Measurements from ENCODE around the gene RFTN1.

The RFTN1 gene

DNA sequence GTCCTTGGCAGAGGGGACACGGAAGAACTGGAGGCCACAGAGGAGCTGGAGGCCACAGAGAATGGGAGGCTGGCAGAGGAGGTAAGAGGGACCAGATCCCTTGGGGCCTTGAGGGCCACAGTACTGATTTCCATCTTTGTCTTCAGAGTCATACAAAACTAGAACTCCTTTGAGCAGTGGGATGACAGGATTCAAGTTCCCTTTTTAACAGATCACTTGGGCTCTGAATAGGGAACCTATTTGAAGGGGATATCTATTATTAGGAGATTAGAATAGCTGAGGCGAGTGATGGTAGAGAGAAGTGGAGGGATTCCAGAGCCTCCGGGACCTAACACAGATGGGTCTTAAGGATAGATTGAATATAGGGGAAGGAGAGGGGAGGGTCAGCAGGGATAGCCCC is 192.8 kb downstream of the RFTN1 start:
- no peak for DNase-seq (ENCODE audit: low read depth)
- H3K4me3 ChIP-seq (ENCODE audit: control insufficient read depth, low read depth, low read length), result no peak overlapping the region
- TF ChIP-seq CTCF (IDR thresholded peaks at IDR 0.05; ENCODE audit: control insufficient read depth, insufficient read depth, low read depth, low read length, missing control alignments), result no peak

- no peak for DNase-seq (ENCODE audit: low read depth)
- no peak for TF ChIP-seq CTCF (IDR thresholded peaks at IDR 0.05; ENCODE audit: control insufficient read depth, insufficient read depth, low read depth, low read length, missing control alignments)
- no peak overlapping the region for H3K4me3 ChIP-seq (ENCODE audit: control insufficient read depth, low read depth, low read length)
These were observed 193.8 kb downstream of the RFTN1 start for GRCh38 chr3:16319723-16320122.

- H3K4me3 ChIP-seq (ENCODE audit: control insufficient read depth, low read depth, low read length), result no peak overlapping the region
- peak; percentile 29 for TF ChIP-seq CTCF (IDR thresholded peaks at IDR 0.05; ENCODE audit: control insufficient read depth, insufficient read depth, low read depth, low read length, missing control alignments)
- no peak for DNase-seq (ENCODE audit: low read depth)
These were observed 194.2 kb downstream of the RFTN1 start for GRCh38 chr3:16319307-16319706.

- TF ChIP-seq CTCF (IDR thresholded peaks at IDR 0.05; ENCODE audit: control insufficient read depth, insufficient read depth, low read depth, low read length, missing control alignments), result no peak
- peak; percentile 75 for DNase-seq (ENCODE audit: low read depth)
- no peak overlapping the region for H3K4me3 ChIP-seq (ENCODE audit: control insufficient read depth, low read depth, low read length)
These were observed 195.3 kb downstream of the RFTN1 start for GRCh38 chr3:16318176-16318575.

DNA sequence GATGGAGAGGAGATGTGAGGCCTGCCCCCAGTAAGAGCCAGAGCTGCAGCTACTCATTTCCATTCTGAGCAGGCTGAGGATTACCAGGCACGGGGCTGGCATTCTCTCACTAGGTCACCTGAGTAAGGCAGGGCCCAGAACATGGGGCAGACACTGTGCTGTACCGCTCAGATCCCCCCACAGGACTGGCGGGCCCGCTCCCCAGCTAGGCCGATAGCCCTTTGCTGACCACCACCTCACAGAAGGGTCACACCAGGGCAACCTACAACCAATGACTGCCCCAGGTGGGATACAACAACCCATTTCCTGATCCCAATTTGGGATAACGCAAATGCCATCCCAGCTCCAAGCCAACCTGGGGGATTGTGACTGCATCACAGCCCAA is 195.9 kb downstream of the RFTN1 start:
- H3K4me3 ChIP-seq (ENCODE audit: control insufficient read depth, low read depth, low read length), result no peak overlapping the region
- TF ChIP-seq CTCF (IDR thresholded peaks at IDR 0.05; ENCODE audit: control insufficient read depth, insufficient read depth, low read depth, low read length, missing control alignments), result no peak
- no peak for DNase-seq (ENCODE audit: low read depth)

DNA sequence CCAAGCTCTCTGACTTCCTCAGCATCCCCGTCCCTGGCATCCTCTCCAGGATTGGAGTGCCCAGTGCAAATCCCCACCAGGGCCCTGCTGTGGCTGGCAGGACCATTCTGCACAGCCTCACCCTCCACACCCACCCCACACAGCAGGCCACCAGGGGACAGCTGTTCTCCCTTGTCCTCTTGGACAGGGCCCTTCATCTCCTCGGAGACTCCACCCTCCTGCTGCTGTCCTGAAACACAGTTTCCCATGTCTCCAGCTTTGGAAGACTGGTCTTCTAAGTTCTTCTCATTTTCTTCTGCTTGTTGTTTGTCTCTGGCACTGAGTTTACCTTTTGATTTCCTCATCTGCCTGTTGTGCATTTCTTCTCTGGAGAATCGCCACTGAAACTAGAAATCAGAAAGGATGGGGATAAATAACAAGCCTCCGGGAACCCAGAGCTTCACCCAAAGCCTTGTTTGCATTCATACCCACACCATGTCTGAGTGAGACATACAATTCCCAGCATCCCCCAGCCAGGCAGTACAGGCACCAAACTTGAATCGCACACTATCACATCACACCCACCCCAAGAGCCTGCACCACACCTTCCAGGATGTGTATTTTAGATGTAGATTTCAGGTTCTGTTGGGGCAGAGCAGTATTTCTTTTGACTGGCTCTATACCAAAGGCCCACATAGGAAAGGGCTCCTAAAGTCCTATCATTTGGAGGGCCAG is 196.5 kb downstream of the RFTN1 start:
- no peak overlapping the region for H3K4me3 ChIP-seq (ENCODE audit: control insufficient read depth, low read depth, low read length)
- no peak for DNase-seq (ENCODE audit: low read depth)
- TF ChIP-seq CTCF (IDR thresholded peaks at IDR 0.05; ENCODE audit: control insufficient read depth, insufficient read depth, low read depth, low read length, missing control alignments), result no peak

Data from AG09309 (cell line).